Stomach (tissue), 9 donors: Measurements from ENCODE around the gene SIRT3. TPM values are rescaled to one million over a fixed set of nuclear protein-coding genes. Genes with fewer than 3 reads are reported as not detected.

Source experiments
- DNase-seq, 2 donors: peaks; one replicate each; pipeline versions ENCODE4 v3.0.0 to v3.0.0-alpha.2; 2013 to 2019
- H3K27ac ChIP-seq, 5 donors: fragments of 200-600 bp in 4 of 5; sonication (generic) in 4 of 5; one replicate each; pipeline ENCODE4 v1.5.1; 2013 to 2019; ENCODE audit warnings: mild to moderate bottlenecking in 1 of 5, moderate library complexity in 1 of 5
- H3K27me3 ChIP-seq, 3 donors: fragments of 200-600 bp; sonication (generic); one replicate each; pipeline ENCODE4 v1.5.1; 2017 to 2019; ENCODE audit warnings: mixed run types in 1 of 3
- H3K36me3 ChIP-seq, 4 donors: fragments of 200-600 bp; sonication (generic); 1 replicate in 3 of 4; 2 replicates in 1 of 4; pipeline ENCODE4 v1.5.1; 2016 to 2019
- H3K4me1 ChIP-seq, 4 donors: fragments of 200-600 bp; sonication (generic); one replicate each; pipeline ENCODE4 v1.5.1; 2016 to 2019
- H3K4me3 ChIP-seq, 4 donors: fragments of 200-600 bp; sonication (generic) in 3 of 4; one replicate each; pipeline ENCODE4 v1.5.1; 2016 to 2019; ENCODE audit warnings: mild to moderate bottlenecking in 1 of 4
- H3K9me3 ChIP-seq, 4 donors: fragments of 200-600 bp; sonication (generic); one replicate each; pipeline ENCODE4 v1.5.1; 2016 to 2019
- EP300 ChIP-seq: sonication (generic); formaldehyde crosslinking; IDR thresholded peaks from one replicate; pipeline ENCODE4 v1.6.1; 2017; ENCODE audit warnings: antibody characterized with exemption
- POLR2A ChIP-seq, 4 donors: fragments of 450-650 bp; IDR thresholded peaks; one replicate each; pipeline ENCODE4 v1.6.1; 2016; ENCODE audit warnings: antibody characterized with exemption in 4 of 4, control low read depth in 2 of 4, mild to moderate bottlenecking in 1 of 4, moderate library complexity in 1 of 4
- POLR2AphosphoS5 ChIP-seq, 3 donors: sonication (generic); formaldehyde crosslinking; IDR thresholded peaks; one replicate each; pipeline ENCODE4 v1.6.1; 2016; ENCODE audit warnings: antibody characterized with exemption in 3 of 3
- WGBS, 5 donors: extraction: QIAGEN DNeasy Blood & Tissue Kit in 3 of 5; methylation state at CpG; one replicate each; pipeline versions ENCODE4 v1.1.5 to v1.1.7; 2013 to 2018; 5-methylcytosine and 5-hydroxymethylcytosine counted together
- intact Hi-C: fragments of 100-400 bp; cut with DNase I; formaldehyde crosslinking; loops from one replicate; pipeline ENCODE4 v1.15.1; 2023; ENCODE audit warnings: low total_unique reads
- polyA plus RNA-seq, 3 donors: library from polyadenylated mRNA; stranded (reverse); fragments of 200-250 nt; gene quantifications; one replicate each; pipeline ENCODE4 v1.2.3, GENCODE V29; 2013
- total RNA-seq, 5 donors: library from RNA; depleted of rRNA; stranded (reverse); fragments of >200 nt; gene quantifications; one replicate each; pipeline versions ENCODE4 v1.1.0 to v1.2.3, GENCODE V29; 2014 to 2016
- TF ChIP-seq, protein P1 (sequence below), 7 experiments: fragments of 450-650 bp in 4 of 7; fragments of 200-600 bp in 3 of 7; sonication (generic) in 3 of 7; IDR thresholded peaks; one replicate each; pipeline ENCODE4 v1.5.1; 2016 to 2019; ENCODE audit warnings: antibody characterized with exemption in 7 of 7, control low read depth in 2 of 7, mild to moderate bottlenecking in 1 of 7
- donor health status: healthy with polysubstance abuse.
- donor health status: Bipolar disorder and iron deficiency.
- donor health status: healthy.

The SIRT3 gene
- total and polyA plus RNA-seq, 8 donors, result 5.4 to 63.7 (median 12.3) TPM

DNA sequence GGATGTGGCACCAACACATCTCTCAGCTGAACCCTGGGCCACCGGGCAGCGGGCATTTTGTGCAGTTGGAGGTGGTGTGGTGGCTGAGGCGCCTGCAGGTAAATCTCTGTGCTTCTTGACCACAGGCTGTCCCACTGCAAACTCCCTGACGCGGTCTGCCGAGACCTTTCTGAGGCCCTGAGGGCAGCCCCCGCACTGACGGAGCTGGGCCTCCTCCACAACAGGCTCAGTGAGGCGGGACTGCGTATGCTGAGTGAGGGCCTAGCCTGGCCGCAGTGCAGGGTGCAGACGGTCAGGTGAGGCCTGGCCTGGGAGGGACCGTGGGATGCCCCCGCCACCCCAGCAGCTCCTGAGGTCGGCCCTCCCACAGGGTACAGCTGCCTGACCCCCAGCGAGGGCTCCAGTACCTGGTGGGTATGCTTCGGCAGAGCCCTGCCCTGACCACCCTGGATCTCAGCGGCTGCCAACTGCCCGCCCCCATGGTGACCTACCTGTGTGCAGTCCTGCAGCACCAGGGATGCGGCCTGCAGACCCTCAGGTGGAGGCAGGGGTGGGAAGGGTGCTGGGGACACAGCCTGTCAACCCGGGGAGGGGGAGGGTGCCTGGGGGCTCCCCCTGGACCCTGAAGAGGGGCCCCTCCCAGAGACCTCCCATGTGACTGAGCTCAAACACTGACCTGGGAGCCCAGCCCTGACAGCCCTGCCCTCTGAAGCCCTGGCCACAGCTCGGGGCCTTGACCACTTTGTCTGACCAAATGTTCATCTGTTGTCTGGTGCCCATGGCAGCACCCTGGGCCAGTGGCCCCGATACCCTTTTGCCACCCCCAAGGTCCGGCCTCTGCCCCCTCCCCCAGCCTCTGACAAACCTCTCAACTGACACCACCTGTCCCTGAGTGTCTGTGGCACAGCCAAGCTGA lies 48.2 kb upstream of the SIRT3 start:
- intact Hi-C loops, result no loop called here
- Histone ChIP-seq H3K27ac (no peak overlapping the region), H3K4me3 (no peak overlapping the region), H3K9me3 (no peaks in the 10 kb centered on the region), H3K36me3 (no peaks in the 10 kb centered on the region), H3K4me1 (peaks cover 22 to 45% (median 37%) of the 10 kb centered on the region in 4 donors), H3K27me3 (peaks cover 24 to 82% (median 52%) of the 10 kb centered on the region in 3 donors)
- no peak for TF ChIP-seq POLR2A (IDR thresholded peaks at IDR 0.05)
- TF ChIP-seq, protein P1, sequence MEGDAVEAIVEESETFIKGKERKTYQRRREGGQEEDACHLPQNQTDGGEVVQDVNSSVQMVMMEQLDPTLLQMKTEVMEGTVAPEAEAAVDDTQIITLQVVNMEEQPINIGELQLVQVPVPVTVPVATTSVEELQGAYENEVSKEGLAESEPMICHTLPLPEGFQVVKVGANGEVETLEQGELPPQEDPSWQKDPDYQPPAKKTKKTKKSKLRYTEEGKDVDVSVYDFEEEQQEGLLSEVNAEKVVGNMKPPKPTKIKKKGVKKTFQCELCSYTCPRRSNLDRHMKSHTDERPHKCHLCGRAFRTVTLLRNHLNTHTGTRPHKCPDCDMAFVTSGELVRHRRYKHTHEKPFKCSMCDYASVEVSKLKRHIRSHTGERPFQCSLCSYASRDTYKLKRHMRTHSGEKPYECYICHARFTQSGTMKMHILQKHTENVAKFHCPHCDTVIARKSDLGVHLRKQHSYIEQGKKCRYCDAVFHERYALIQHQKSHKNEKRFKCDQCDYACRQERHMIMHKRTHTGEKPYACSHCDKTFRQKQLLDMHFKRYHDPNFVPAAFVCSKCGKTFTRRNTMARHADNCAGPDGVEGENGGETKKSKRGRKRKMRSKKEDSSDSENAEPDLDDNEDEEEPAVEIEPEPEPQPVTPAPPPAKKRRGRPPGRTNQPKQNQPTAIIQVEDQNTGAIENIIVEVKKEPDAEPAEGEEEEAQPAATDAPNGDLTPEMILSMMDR (IDR thresholded peaks at IDR 0.05), result no peak
- no peak for TF ChIP-seq EP300
- no peak for TF ChIP-seq POLR2AphosphoS5 (IDR thresholded peaks at IDR 0.05)
- WGBS, 5 donors, result 77 to 85% (median 83%) methylated on average over 17 to 24 of the region's 24 CpGs
- DNase-seq, result peak in 1 of 2 donors; percentile 4

DNA sequence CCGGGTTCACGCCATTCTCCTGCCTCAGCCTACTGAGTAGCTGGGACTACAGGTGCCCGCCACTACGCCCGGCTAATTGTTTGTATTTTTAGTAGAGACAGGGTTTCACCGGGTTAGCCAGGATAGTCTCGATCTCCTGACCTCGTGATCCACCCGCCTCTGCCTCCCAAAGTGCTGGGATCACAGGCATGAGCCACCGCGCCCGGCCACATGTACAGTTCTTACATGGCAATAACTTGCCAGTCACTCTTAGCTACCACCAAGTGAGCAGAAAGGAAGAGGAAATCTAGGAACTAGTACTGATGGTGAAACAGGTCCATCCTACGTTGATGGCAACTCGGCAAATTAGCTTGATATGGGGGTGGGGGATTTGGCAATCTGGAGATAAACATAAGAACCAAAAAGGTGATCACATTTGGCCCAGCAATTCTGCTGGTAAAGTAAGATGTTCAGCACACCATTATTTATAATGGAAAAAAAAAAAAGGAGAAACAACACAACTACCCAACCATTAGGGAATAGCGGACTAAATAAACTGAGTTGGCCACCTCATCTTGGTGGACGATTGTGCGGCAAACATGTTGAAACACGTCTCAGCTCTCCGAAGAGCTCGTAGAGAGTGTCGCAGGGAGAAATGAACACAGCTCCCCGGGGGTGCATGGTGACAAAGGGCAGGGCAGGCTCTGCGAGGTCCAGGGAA lies 47.4 kb upstream of the SIRT3 start:
- no peak for DNase-seq
- Histone ChIP-seq H3K4me1 (peaks cover 22 to 47% (median 39%) of the 10 kb centered on the region in 4 donors), H3K27ac (no peak overlapping the region), H3K27me3 (peaks cover 32 to 90% (median 60%) of the 10 kb centered on the region in 3 donors), H3K9me3 (no peaks in the 10 kb centered on the region), H3K4me3 (no peak overlapping the region), H3K36me3 (no peaks in the 10 kb centered on the region)
- TF ChIP-seq, protein P1 (IDR thresholded peaks at IDR 0.05), result no peak
- no peak for TF ChIP-seq POLR2A (IDR thresholded peaks at IDR 0.05)
- no peak for TF ChIP-seq EP300
- no peak for TF ChIP-seq POLR2AphosphoS5 (IDR thresholded peaks at IDR 0.05)
- intact Hi-C loops, result no loop called here
- WGBS, 5 donors, result 73 to 90% (median 85%) methylated on average over 22 to 23 of the region's 23 CpGs

DNA sequence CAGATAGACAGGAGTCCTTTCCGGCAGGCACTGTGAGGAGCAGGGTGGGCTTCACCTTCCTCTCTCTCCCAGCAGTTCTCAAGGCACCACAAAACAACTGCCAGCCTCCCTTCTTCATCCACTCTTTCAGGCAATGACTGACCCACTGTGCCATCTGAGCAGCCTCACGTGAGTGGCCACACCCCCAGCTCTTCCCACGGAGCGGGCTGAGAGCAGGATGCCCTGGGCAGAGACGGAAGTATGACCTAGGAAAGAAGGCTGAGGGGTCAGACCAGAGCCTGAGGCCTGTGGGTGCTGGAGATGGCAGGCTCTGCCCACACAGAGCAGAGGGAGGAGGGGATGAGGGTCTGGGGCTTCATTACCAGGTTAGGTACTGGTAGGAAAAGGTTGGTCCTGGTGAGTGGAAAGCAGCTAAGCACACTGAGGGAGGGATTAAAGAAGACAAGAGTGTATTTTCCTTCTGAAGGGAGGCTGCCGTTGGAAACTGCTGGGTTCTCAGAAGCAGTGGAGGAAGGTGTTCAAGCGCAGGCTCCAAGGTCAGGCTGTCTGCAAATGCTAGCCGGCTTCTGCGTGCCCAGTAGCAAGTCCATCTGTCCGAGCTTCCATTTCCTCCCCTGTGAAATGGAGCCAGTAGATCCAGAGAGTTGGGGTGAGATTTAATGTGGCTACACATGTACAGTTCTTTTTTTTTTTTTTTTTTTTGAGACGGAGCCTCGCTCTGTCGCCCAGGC lies 46.7 kb upstream of the SIRT3 start:
- no peak for DNase-seq
- TF ChIP-seq EP300 (no peak), POLR2A (IDR thresholded peaks at IDR 0.05) (no peak), POLR2AphosphoS5 (IDR thresholded peaks at IDR 0.05) (no peak)
- TF ChIP-seq, protein P1 (IDR thresholded peaks at IDR 0.05), result no peak
- Histone ChIP-seq H3K36me3 (no peaks in the 10 kb centered on the region), H3K27ac (no peak overlapping the region), H3K4me3 (peak overlapping the region in 1 of 4 donors; percentile 46), H3K9me3 (no peaks in the 10 kb centered on the region), H3K27me3 (peaks cover 36 to 91% (median 64%) of the 10 kb centered on the region in 3 donors), H3K4me1 (peaks cover 19 to 42% (median 32%) of the 10 kb centered on the region in 4 donors)
- intact Hi-C loops, result no loop called here
- WGBS, 5 donors, result 55 to 70% (median 65%) methylated on average over 10 to 13 of the region's 13 CpGs

DNA sequence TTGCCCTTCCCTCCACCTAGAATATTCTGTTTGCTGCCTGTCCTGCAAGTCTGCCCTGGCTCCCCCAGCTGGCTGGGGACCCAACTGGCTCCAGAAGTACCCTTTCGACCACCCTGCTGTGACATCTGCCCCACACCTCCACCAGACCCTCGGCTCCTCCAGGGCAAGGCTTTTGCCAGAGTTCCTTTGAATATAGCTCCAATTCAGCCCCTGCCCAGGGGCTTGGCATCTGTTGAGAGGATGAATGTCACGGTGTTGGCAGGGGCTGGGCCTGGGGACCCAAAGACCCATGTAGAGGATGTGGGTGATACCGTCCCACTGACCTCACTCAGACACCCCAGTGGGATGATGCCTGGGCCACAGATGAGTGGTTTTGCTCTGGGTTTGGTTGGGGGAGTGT lies 46.0 kb upstream of the SIRT3 start:
- TF ChIP-seq, protein P1 (IDR thresholded peaks at IDR 0.05), result no peak
- TF ChIP-seq POLR2AphosphoS5 (IDR thresholded peaks at IDR 0.05) (no peak), EP300 (no peak)
- Histone ChIP-seq H3K4me1 (peaks cover 19 to 39% (median 31%) of the 10 kb centered on the region in 4 donors), H3K9me3 (no peaks in the 10 kb centered on the region), H3K27ac (no peak overlapping the region), H3K36me3 (no peaks in the 10 kb centered on the region), H3K27me3 (peaks cover 36 to 90% (median 65%) of the 10 kb centered on the region in 3 donors), H3K4me3 (peak overlapping the region in 1 of 4 donors; percentile 46)
- WGBS, 5 donors, result 51 to 79% (median 71%) methylated on average over 2 to 4 of the region's 4 CpGs
- intact Hi-C loops, result no loop called here
- DNase-seq, result no peak
